NCI-H1105 (cell line): ENCODE results near the gene PRRC1.
"Not testable (repeated sequence)": the region's sequence is repeated elsewhere in the genome, so short reads cannot be mapped to it uniquely, and the experiment has no call there.

Experiments
- DNase-seq: peaks from one replicate; lab custom pipeline; 2025; lab: John Stamatoyannopoulos, UW

Gene PRRC1

GRCh38 chr5:127545249-127545648 lies 27.8 kb downstream of the PRRC1 start:
- not testable (repeated sequence) for DNase-seq

DNA sequence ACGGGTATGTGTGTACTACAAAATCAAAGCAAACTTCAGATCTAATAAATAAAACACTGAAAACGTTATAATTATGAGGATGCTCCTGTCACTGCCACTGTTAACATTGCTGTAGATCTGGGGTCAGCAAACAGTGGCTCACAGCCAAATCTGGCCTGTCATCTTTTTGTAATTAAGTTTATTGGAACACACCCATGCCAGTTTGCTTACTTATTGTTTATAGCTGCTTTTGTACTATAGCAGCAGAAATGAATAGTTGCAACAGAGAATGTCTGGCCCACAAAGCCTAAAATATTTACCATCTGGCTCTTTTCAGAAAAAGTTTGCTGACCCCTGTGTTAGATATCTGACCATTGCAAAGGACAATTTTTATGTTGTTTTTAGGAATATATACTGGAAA lies 32.1 kb downstream of the PRRC1 start:
- no peak for DNase-seq

GRCh38 chr5:127550652-127551409 lies 33.4 kb downstream of the PRRC1 start:
- no peak for DNase-seq

DNA sequence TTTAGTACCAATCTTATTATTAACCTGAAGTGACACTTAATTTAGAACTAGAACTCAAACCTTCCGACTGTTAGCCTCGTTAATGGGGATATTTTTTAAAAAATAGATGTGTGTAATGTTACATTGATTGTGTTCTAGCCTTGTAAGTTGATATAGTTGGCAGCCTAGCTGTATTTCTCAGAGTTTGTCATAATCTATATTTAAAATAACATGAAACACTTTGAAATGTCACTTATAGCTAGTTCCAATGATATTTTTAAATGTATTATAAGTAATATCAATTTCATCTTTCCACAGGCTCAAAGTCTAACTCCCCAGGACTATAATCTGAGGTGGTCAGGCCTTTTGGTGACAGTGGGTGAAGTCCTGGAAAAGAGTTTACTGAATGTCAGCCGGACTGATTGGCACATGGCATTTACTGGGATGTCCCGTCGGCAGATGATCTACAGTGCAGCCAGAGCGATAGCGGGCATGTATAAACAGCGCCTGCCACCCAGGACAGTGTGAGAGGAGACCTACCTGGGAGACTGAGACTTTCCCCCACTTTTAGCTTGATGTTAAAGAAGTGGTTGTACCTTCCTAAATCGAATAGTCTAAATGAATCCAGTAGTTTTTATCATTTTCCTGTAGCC lies 34.1 kb downstream of the PRRC1 start:
- DNase-seq: no peak

DNA sequence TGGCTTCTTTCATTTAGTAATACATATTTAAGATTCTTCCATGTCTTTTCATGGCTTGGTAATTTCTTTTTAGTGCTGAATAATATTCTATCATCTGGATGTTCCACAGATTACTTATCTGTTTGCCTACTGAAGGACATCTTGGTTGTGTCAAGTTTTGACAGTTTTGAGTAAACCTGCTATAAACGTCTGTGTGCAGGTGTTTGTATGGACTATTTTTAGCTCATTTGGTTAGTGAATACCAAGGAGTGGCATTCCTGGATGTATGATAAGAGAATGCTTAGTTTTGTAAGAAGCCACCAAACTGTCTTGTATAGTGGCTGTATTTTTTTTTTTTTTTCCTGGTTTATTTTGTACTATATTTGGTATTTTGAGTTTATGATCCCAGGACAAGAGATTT lies 38.4 kb downstream of the PRRC1 start:
- no peak for DNase-seq

DNA sequence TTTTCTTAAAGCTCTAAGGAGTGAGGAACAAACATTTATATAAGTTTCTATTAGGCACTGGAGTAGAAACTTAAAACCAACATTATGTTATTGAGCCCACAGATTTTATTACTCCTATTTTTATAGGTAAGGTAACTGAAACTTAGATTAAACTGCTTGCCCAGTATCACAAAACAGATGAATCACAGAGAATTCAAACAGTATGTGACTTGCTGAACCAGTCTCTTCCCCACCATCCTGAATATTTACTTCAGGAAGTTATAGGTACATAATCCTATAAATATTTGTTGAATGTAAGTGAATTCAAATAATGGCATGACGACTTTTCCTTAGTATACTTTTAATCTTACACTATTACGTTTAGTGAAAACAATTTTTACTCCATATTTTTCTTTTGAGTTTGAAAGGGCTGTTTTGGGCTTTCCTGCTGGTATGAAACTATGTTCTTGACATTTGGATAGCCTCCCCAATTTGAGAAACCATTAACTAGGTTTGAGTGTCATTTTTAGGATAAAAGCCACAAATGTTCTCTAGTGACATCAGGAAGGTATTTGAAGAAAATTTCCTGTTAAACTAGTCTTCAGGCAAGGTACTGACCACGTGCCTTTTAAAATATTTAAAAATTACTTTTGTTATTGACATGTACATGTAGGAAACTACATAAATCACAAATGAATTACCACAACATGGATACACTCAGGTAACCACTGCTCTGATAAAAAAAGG lies 39.3 kb downstream of the PRRC1 start:
- DNase-seq: no peak

DNA sequence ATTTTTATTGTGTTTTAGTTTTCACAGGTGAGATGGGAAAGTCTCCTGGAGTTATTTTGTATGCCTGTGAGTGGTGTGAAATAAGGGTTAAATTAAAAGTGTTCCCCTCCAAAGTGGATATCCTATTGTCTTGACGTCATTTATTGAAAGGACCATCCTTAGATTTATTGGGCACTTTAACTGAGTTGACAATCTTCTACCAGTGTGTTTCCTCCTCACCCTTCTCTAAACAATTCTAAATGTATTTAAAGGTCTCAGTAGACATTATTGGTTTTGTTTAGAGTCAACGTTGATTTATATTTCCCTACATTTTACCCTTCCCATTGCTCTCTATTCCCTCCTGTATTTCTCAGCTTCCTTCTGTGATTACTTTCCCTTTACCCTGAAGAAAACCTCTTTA lies 40.8 kb downstream of the PRRC1 start:
- DNase-seq: no peak

DNA sequence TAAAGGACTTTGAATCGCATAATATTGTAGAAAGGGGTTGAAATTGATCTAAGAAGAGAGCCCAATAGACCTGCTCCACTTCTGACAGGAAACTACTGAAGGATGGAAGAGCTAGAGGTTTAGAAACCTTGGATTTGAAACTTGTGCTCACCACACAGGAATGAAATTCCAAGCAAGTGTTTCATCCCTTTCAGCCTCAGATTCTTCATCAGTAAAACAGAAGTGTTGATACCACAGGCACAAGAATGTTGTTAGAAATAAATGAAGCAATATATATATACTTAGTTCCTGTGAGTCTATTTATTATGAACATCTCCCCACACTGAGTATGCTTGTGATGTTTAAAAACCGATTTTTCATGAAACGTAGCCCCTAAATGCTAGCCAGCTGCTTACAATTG lies 43.8 kb downstream of the PRRC1 start:
- DNase-seq: no peak

GRCh38 chr5:127562252-127562651 lies 44.8 kb downstream of the PRRC1 start:
- no peak for DNase-seq

DNA sequence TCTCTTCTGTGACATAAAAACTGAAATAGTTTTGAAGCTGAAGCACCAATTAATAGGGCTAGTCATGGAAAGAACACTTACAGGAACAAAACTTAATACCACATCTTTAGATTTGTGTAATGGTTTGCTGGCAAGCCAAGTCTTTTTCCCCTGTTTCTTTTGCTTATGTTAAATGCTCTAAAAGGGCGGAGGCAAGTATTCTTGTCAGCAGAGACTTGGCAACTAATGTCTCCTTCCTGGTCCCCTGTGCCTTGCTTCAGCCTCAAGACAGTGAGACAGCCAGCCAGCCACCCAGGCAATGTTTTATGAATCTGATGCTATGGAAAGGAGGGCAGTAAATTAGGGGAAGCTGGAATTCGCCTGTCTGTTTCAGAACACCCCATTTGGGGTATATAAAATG lies 45.7 kb downstream of the PRRC1 start:
- no peak for DNase-seq

DNA sequence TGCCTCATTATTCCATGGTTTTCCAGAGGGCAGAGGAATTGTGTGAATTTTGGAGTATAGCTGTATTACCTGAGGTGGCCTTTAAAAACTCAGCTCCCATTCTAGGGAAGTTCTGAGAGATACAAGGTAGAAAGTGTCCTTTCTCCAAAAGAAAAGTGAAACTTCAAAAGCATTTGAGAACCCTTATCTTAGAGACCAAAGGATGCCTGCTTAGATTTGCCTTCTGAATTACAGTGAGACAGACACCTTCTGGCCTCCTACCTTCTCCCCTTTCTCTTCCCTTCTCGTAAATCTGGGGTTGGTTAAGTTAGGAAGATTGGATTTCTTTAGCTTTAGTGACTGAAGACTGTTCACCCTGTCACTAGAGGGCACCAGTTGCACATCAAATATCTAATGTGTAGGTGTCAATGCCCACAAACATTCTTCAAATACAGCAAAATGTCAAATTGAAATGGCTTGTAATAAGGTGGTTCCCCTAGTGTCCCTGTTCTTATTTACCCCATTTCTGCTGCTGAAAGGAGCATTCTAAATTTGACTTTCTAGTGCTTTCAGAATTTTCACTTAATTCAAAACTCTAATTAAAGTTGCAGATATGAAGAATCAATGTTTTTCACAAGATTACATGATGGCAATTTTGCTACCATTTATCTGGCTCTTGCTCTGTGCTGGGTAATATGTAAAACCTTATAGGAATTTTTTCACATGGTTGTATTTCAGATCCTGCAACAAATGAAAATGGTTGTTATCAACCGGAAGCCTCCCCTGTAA lies 46.7 kb downstream of the PRRC1 start:
- peak; percentile 6 for DNase-seq

DNA sequence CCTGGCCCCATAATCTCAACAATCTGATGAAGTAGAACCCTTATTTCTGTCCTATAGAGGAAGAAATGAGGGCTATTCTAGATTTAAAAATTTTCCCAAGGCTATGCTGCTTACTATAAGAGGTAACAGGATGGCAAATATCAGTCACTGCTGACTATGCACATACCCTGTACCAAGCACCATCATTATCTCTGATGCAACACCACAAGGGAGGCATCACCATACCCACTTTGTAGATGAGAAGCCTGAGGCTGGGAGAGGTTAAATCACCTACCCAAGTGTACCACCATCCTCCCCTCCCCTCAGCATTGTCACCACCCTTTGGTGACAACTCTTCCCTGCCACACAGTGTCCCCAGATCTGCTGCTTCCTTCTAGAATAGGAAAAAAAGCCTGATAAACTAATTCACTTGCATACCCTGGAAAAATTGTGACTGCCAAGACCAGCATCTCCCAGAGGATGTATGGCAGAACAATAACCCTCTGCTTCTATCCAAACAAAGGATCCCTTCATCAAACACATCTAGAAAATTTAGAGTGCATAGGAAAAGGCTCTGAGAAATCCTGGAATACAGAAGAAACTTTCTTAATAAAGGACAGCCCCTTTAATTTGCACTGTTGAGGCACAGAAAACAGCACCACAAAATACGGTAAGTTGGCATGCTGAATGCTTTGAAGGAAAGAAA lies 48.3 kb downstream of the PRRC1 start:
- DNase-seq: no peak

GRCh38 chr5:127567026-127567768 lies 49.8 kb downstream of the PRRC1 start:
- DNase-seq: no peak

GRCh38 chr5:127568166-127568565 lies 50.7 kb downstream of the PRRC1 start:
- DNase-seq: no peak

DNA sequence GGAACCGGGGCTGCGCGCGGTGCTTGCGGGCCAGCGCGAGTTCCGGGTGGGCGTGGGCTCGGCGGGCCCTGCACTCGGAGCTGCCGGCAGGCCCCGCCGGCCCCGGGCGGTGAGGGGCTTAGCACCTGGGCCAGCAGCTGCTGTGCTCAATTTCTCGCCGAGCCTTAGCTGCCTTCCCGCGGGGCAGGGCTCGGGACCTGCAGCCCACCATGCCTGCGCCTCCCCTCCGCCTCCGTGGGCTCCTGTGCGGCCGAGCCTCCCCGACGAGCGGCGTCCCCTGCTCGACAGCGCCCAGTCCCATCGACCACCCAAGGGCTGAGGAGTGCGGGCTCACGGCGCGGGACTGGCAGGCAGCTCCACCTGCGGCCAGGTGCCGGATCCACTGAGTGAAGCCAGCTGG lies 52.0 kb downstream of the PRRC1 start:
- not testable (repeated sequence) for DNase-seq

DNA sequence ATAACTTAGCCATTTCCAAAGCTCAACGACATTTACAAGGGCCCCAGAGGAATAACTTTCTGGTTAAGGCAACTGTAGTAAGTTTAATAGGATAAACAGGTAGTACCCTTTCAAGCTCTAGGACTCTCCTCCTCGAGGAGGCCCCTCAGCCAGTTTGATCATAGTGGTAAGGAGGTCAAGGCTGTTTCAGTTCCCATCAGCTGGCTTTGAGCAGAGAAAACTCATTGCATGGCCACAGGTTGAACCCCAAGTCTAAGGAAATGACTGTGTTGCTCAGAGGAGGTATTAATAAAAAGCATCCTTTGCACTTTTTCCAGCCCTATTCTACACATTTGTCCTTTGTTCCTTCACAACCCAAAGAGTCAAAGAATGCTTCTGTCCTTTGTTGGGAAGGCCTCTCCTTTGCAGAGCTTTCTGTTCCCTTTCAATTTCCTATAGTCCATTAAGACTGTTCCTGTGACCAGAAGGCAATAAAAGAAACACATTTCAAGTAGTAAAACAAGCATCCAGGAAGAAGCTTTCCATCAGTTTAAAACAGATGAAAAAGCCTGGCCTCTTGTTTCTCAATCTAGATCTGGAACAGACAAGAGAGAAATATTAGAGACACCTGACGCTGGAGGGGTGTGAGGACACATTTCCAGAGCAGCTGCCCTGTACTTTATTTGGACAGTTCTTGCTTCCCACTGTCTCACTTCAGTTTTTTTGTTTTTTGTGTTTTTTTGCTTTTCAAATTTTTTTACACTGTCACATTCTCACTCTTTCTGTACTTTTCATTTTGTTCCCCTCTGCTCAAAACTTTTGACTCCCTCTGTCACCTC lies 54.1 kb downstream of the PRRC1 start:
- no peak for DNase-seq

DNA sequence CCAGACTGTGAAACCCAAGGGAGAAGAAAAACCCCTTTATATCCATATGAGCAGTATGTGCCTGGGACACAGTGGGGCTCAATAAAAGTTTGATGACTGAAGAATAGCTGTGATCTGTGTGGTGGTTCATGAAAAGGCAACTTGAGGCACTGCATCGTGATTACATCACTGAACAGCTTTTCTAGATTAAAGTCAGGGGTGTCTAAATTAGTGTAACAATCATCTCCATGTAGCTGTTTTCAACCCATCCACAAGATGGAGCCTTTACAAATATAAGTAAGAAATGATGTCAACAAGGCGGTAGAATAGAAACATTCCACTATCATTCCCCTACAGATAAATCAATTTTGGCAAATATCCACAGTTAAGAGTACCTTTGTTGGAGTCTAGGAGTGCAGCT lies 55.5 kb downstream of the PRRC1 start:
- DNase-seq: no peak

GRCh38 chr5:127574852-127575679 lies 57.6 kb downstream of the PRRC1 start:
- no peak for DNase-seq

DNA sequence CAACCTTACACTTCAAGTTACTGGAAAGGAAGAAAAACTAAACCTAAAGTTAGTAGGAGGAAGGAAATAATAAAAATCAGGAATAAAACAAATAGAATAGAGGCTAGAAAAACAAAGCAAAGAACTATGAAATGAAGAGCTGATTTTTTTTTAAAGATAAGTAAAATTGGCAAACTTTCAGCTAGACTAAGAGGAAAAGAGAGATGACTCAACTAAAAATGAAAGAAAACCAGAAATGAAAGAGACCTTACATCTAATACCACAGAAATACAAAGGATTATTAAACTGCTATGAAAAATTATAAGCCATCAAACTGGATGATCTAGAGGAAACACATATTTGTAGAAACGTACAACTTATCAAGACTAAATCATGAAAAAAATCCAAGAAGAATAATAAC lies 60.0 kb downstream of the PRRC1 start:
- DNase-seq: no peak
